ENCODE data around the gene MEGF11. TPM values are rescaled to one million over a fixed set of nuclear protein-coding genes. Genes with fewer than 3 reads are reported as not detected.

The MEGF11 gene
- total RNA-seq, 1 experiment from 2014 or later, result not detected

- no peak for DNase-seq (ENCODE audit: low read depth)
Observed at GRCh38 chr15:66115568-66116206, 137.9 kb downstream of the MEGF11 start.

- no peak for DNase-seq (ENCODE audit: low read depth)
Observed at GRCh38 chr15:66114863-66115425, 138.6 kb downstream of the MEGF11 start.

- DNase-seq (ENCODE audit: low read depth), result no peak
Observed at GRCh38 chr15:66112388-66112787, 141.2 kb downstream of the MEGF11 start.

GRCh38 chr15:66111363-66111762, 142.2 kb downstream of the MEGF11 start:
- DNase-seq (ENCODE audit: low read depth), result no peak

GRCh38 chr15:66110864-66111263, 142.7 kb downstream of the MEGF11 start:
- no peak for DNase-seq (ENCODE audit: low read depth)

- DNase-seq (ENCODE audit: low read depth), result no peak
Observed at GRCh38 chr15:66109826-66110225, 143.7 kb downstream of the MEGF11 start.

GRCh38 chr15:66108483-66109265, 144.9 kb downstream of the MEGF11 start:
- DNase-seq (ENCODE audit: low read depth), result no peak

- no peak for DNase-seq (ENCODE audit: low read depth)
Observed at GRCh38 chr15:66107070-66107469, 146.5 kb downstream of the MEGF11 start.

GRCh38 chr15:66105286-66106265, 148.0 kb downstream of the MEGF11 start:
- no peak for DNase-seq (ENCODE audit: low read depth)

GRCh38 chr15:66103293-66103590, 150.3 kb downstream of the MEGF11 start:
- no peak for DNase-seq (ENCODE audit: low read depth)

- no peak for DNase-seq (ENCODE audit: low read depth)
Observed at GRCh38 chr15:66102563-66103292, 150.8 kb downstream of the MEGF11 start.

- DNase-seq (ENCODE audit: low read depth), result no peak
Observed at GRCh38 chr15:66101715-66102395, 151.7 kb downstream of the MEGF11 start.

- DNase-seq (ENCODE audit: low read depth), result no peak
Observed at GRCh38 chr15:66100761-66101160, 152.8 kb downstream of the MEGF11 start.

GRCh38 chr15:66099950-66100671, 153.4 kb downstream of the MEGF11 start:
- DNase-seq (ENCODE audit: low read depth), result no peak

- DNase-seq (ENCODE audit: low read depth), result no peak
Observed at GRCh38 chr15:66098022-66098363, 155.6 kb downstream of the MEGF11 start.

- DNase-seq (ENCODE audit: low read depth), result no peak
Observed at GRCh38 chr15:66097151-66098021, 156.2 kb downstream of the MEGF11 start.

GRCh38 chr15:66096688-66097058, 156.9 kb downstream of the MEGF11 start:
- no peak for DNase-seq (ENCODE audit: low read depth)

GRCh38 chr15:66095871-66096687, 157.5 kb downstream of the MEGF11 start:
- no peak for DNase-seq (ENCODE audit: low read depth)
